OCI-LY7 (cell line): Measurements from ENCODE around the gene TM6SF1. TPM values are rescaled to one million over a fixed set of nuclear protein-coding genes. Genes with fewer than 3 reads are reported as not detected.
"Not testable (repeated sequence)": the region's sequence is repeated elsewhere in the genome, so short reads cannot be mapped to it uniquely, and the experiment has no call there.

Experiments used
- BruUV-seq: library from RNA; stranded (reverse); fragments of 400-500 nt; replicated peaks from 2 replicates; lab custom pipeline; 2021; lab: Mats Ljungman, UMichigan
- CTCF ChIA-PET: fragments of 300-600 bp; sonication (Branson Sonifier 250); formaldehyde crosslinking; loops from one replicate; lab custom pipeline; 2022; ENCODE audit warnings: antibody characterized with exemption; ENCODE audit not compliant: unreplicated experiment; lab: Charles Lee
- POLR2A ChIA-PET: fragments of 300-600 bp; sonication (Branson Sonifier 250); formaldehyde crosslinking; loops from one replicate; lab custom pipeline; 2022; ENCODE audit warnings: antibody characterized with exemption; lab: Charles Lee
- DNase-seq: peaks from one replicate; pipeline ENCODE4 v3.0.0-alpha.2; 2015; ENCODE audit warnings: low spot score
- H2AFZ ChIP-seq: fragments of 200-600 bp; sonication (generic), shearing (Covaris generic); 2 replicates; pipeline ENCODE4 v1.6.1; 2014; ENCODE audit warnings: mild to moderate bottlenecking, antibody characterized with exemption, low read length, moderate library complexity
- H3K27ac ChIP-seq: fragments of 200-600 bp; sonication (generic); 2 replicates; pipeline ENCODE4 v1.5.1; 2014; ENCODE audit warnings: mixed run types, low read depth, mild to moderate bottlenecking, moderate library complexity, low read length, inconsistent platforms; ENCODE audit not compliant: poor library complexity, severe bottlenecking
- H3K36me3 ChIP-seq: fragments of 200-600 bp; sonication (generic); 2 replicates; pipeline ENCODE4 v1.6.1; 2014; ENCODE audit warnings: mild to moderate bottlenecking, antibody characterized with exemption, low read length, moderate library complexity, mixed read lengths; ENCODE audit not compliant: insufficient read depth
- H3K4me1 ChIP-seq: fragments of 200-600 bp; sonication (generic); 2 replicates; pipeline ENCODE4 v1.5.1; 2014; ENCODE audit warnings: mild to moderate bottlenecking, low read length; ENCODE audit not compliant: insufficient read depth, poor library complexity, severe bottlenecking
- H3K4me2 ChIP-seq: fragments of 200-600 bp; sonication (generic); 2 replicates; pipeline ENCODE4 v1.6.1; 2014; ENCODE audit warnings: mild to moderate bottlenecking, low read length
- H3K4me3 ChIP-seq: fragments of 200-600 bp; sonication (generic); 2 replicates; pipeline ENCODE4 v1.5.1; 2014; ENCODE audit warnings: mild to moderate bottlenecking, low read depth, low read length; ENCODE audit not compliant: poor library complexity, severe bottlenecking
- H3K79me2 ChIP-seq: fragments of 200-600 bp; sonication (generic); 2 replicates; pipeline ENCODE4 v1.6.1; 2016; ENCODE audit warnings: low read depth, mild to moderate bottlenecking, low read length, moderate library complexity, mixed read lengths; ENCODE audit not compliant: insufficient read depth
- H3K9me2 ChIP-seq: fragments of 200-600 bp; sonication (generic); 2 replicates; pipeline ENCODE4 v1.6.1; 2016; ENCODE audit warnings: mild to moderate bottlenecking, low read length, mixed read lengths; ENCODE audit not compliant: insufficient read depth
- H3K9me3 ChIP-seq: fragments of 200-600 bp; sonication (generic); 2 replicates; pipeline ENCODE4 v1.6.1; 2014; ENCODE audit warnings: mild to moderate bottlenecking, mixed run types, low read length, mixed read lengths
- H4K20me1 ChIP-seq: fragments of 200-600 bp; sonication (generic); 2 replicates; pipeline ENCODE4 v1.6.1; 2014; ENCODE audit warnings: mild to moderate bottlenecking, antibody characterized with exemption, low read length, moderate library complexity, mixed read lengths; ENCODE audit not compliant: insufficient read depth
- EZH2phosphoT487 ChIP-seq: fragments of 200-600 bp; sonication (generic); IDR thresholded peaks from 2 replicates; pipeline ENCODE4 v1.6.1; 2018; ENCODE audit warnings: low read depth, borderline replicate concordance, mild to moderate bottlenecking, mixed run types, antibody characterized with exemption, low read length, moderate library complexity, mixed read lengths
- intact Hi-C: fragments of 100-400 bp; cut with micrococcal nuclease; formaldehyde crosslinking; loops from one replicate; pipeline ENCODE4 v1.10.0; 2022; ENCODE audit not compliant: unreplicated experiment
- total RNA-seq, 2 experiments: library from RNA; depleted of rRNA in 1 of 2; stranded (reverse); fragments of >200 nt in 1 of 2; shearing (Covaris generic) in 1 of 2; gene quantifications; 2 replicates each; pipeline ENCODE4 v1.2.3, GENCODE V29; 2014 to 2022
- TF ChIP-seq, protein P1 (sequence below): fragments of 200-600 bp; sonication (generic); conservative IDR thresholded peaks from 2 replicates; pipeline ENCODE4 v1.5.1; 2014; ENCODE audit warnings: mild to moderate bottlenecking, antibody characterized with exemption, low read length, moderate library complexity, mixed read lengths

TM6SF1 gene
- total RNA-seq, 2 experiments from 2014 or later = 27.2 to 28.7 TPM

DNA sequence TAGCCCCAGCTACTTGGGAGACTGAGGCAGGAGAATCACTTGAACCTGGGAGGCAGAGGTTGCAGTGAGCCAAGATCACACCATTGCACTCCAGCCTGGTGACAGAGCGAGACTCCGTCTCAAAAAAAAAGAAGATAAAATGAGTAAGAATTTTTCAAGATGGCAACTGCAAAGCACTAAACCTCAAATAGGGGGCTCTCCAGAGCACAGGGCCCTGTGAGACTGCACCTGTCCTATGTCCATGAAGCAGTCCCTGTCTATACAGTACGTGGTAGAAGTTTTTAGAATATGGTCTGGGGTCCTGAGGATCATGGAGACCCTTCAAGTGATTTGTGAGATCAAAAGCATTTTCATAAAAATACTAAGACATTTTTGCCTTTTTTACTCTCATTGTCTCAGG lies 22.0 kb upstream of the TM6SF1 start:
- H3K27ac ChIP-seq, H3K79me2 ChIP-seq, H3K36me3 ChIP-seq, H3K4me2 ChIP-seq, POLR2A ChIA-PET, H3K9me3 ChIP-seq, H4K20me1 ChIP-seq, H3K4me1 ChIP-seq, DNase-seq, BruUV-seq, intact Hi-C loops, H3K9me2 ChIP-seq, H2AFZ ChIP-seq, CTCF ChIA-PET, H3K4me3 ChIP-seq: not testable (repeated sequence)
- TF ChIP-seq, protein P1, sequence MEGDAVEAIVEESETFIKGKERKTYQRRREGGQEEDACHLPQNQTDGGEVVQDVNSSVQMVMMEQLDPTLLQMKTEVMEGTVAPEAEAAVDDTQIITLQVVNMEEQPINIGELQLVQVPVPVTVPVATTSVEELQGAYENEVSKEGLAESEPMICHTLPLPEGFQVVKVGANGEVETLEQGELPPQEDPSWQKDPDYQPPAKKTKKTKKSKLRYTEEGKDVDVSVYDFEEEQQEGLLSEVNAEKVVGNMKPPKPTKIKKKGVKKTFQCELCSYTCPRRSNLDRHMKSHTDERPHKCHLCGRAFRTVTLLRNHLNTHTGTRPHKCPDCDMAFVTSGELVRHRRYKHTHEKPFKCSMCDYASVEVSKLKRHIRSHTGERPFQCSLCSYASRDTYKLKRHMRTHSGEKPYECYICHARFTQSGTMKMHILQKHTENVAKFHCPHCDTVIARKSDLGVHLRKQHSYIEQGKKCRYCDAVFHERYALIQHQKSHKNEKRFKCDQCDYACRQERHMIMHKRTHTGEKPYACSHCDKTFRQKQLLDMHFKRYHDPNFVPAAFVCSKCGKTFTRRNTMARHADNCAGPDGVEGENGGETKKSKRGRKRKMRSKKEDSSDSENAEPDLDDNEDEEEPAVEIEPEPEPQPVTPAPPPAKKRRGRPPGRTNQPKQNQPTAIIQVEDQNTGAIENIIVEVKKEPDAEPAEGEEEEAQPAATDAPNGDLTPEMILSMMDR = peak; percentile 38

DNA sequence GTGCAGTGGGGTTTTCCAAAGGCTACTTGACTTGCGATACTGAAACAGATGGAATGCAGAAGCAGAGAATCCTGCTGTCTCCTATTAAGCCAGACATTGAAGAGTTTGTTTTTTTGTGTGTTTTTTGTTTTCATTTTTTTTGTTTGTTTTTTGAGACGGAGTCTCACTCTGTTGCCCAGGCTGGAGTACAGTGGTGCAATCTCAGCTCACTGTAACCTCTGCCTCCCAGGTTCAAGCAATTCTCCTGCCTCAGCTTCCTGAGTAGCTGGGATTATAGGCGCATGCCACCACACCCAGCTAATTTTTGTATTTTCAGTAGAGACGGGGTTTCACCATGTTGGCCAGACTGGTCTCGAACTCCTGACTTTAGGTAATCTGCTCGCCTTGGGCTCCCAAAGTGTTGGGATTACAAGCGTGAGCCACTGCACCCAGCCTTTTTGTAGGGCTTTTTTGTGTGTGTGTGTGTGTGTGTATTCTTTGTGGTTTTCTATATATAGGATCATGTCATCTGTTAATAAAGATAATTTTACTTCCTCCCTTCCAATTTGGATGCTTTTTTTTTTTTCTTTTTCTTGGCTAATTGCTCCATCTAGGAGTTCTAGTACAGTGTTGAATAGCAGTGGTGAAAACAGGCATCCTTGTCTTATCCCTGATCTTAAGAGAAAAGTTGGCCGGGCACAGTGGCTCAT lies 21.4 kb upstream of the TM6SF1 start:
- H3K79me2 ChIP-seq, CTCF ChIA-PET, H3K9me2 ChIP-seq, H3K4me3 ChIP-seq, H3K4me1 ChIP-seq, BruUV-seq, H2AFZ ChIP-seq, intact Hi-C loops, H3K9me3 ChIP-seq, H3K27ac ChIP-seq, H3K4me2 ChIP-seq, H4K20me1 ChIP-seq, H3K36me3 ChIP-seq, DNase-seq: not testable (repeated sequence)
- TF ChIP-seq, protein P1 = 0 out of 2 replicates have a peak, but pooled peaks have one; percentile 2
- POLR2A ChIA-PET = interaction anchor here (0.7 kb wide), 1 partner anchor 110 kb away, joined by 3 read pairs; no protein-coding TSS in a partner anchor

DNA sequence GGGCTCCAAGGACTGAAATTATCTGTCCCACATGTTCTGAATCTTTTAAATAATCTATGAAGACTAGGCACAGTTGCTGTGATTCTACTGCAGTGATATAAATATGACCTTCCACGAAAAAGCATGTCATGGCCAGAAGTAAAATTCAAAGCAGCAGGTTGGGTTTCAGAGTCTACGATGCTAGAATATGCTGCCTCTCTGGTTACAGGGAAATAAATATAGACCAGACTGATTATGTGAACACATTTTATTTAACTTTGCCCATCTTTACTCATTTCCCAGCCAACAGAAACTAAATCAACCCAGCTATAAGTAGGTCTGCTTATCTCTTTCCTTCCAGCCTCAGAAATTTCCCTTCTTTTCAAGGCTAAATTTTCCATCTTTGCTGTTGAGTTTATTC lies 19.9 kb upstream of the TM6SF1 start:
- H3K4me2 ChIP-seq = no peak overlapping the region
- TF ChIP-seq EZH2phosphoT487 = no peak
- TF ChIP-seq, protein P1 = no peak
- BruUV-seq = no TSS peak
- H3K79me2 ChIP-seq = no peaks in the 10 kb centered on the region
- no peaks in the 10 kb centered on the region for H3K9me2 ChIP-seq
- POLR2A ChIA-PET = interaction anchor here (0.7 kb wide), 1 partner anchor 17 kb away, joined by 3 read pairs; no protein-coding TSS in a partner anchor
- no peak overlapping the region for H2AFZ ChIP-seq
- H3K4me1 ChIP-seq = peaks cover 7% of the 10 kb centered on the region
- H3K9me3 ChIP-seq = no peaks in the 10 kb centered on the region
- CTCF ChIA-PET = no interaction called here
- H3K27ac ChIP-seq = no peak overlapping the region
- H3K36me3 ChIP-seq = no peaks in the 10 kb centered on the region
- no peak for DNase-seq
- intact Hi-C loops = no loop called here
- H4K20me1 ChIP-seq = no peaks in the 10 kb centered on the region
- H3K4me3 ChIP-seq = no peak overlapping the region
